CD4-positive, alpha-beta memory T cell (primary cell): Measurements from ENCODE around the gene DCP1B. TPM values are rescaled to one million over a fixed set of nuclear protein-coding genes. Genes with fewer than 3 reads are reported as not detected.

Source experiments
- CTCF ChIA-PET: fragments of 350-600 bp; sonication (Branson Sonifier 250); formaldehyde crosslinking; loops from one replicate; lab custom pipeline; 2021; ENCODE audit warnings: inconsistent platforms; ENCODE audit not compliant: partially characterized antibody; lab: Charles Lee
- POLR2A ChIA-PET: fragments of 350-600 bp; sonication (Branson Sonifier 250); formaldehyde crosslinking; loops from one replicate; lab custom pipeline; 2021; ENCODE audit not compliant: partially characterized antibody; lab: Charles Lee
- DNase-seq, 5 donors: peaks; one replicate each; pipeline versions ENCODE4 v3.0.0 to v3.0.0-alpha.2; 2020 to 2022; ENCODE audit warnings: mixed read lengths in 1 of 5
- H3K27ac ChIP-seq: one replicate; pipeline ENCODE4 v1.7.0; 2013; ENCODE audit warnings: low read depth, low read length
- H3K27me3 ChIP-seq: 2 replicates; pipeline ENCODE4 v1.7.0; 2013; ENCODE audit warnings: mild to moderate bottlenecking, low read length, moderate library complexity; ENCODE audit not compliant: insufficient read depth
- H3K36me3 ChIP-seq: 2 replicates; pipeline ENCODE4 v1.7.0; 2013; ENCODE audit warnings: mild to moderate bottlenecking, low read length, moderate library complexity; ENCODE audit not compliant: insufficient read depth
- H3K4me1 ChIP-seq: 2 replicates; pipeline ENCODE4 v1.7.0; 2013; ENCODE audit warnings: mild to moderate bottlenecking, low read length, moderate library complexity; ENCODE audit not compliant: insufficient read depth
- H3K4me3 ChIP-seq, 2 donors: one replicate each; pipeline ENCODE4 v1.7.0; 2013; ENCODE audit warnings: low read length in 2 of 2, mild to moderate bottlenecking in 1 of 2
- H3K9me3 ChIP-seq, 2 donors: one replicate each; pipeline ENCODE4 v1.7.0; 2013; ENCODE audit warnings: low read length in 2 of 2, control low read depth in 1 of 2; ENCODE audit not compliant: control insufficient read depth in 1 of 2
- H3K27ac Mint-ChIP-seq, 7 donors: one replicate each; pipeline ENCODE4 v1.8.0; 2020 to 2021; ENCODE audit warnings: mixed read lengths in 7 of 7, mild to moderate bottlenecking in 6 of 7, inconsistent platforms in 3 of 7, moderate library complexity in 3 of 7
- H3K27me3 Mint-ChIP-seq, 2 donors: one replicate each; pipeline ENCODE4 v1.8.0; 2020 to 2021; ENCODE audit warnings: mixed read lengths in 2 of 2
- H3K36me3 Mint-ChIP-seq, 2 donors: one replicate each; pipeline ENCODE4 v1.8.0; 2020 to 2021; ENCODE audit warnings: mixed read lengths in 2 of 2, inconsistent platforms in 1 of 2, mild to moderate bottlenecking in 1 of 2
- H3K4me1 Mint-ChIP-seq, 4 donors: one replicate each; pipeline ENCODE4 v1.8.0; 2020 to 2021; ENCODE audit warnings: mixed read lengths in 4 of 4, mild to moderate bottlenecking in 1 of 4
- H3K4me3 Mint-ChIP-seq, 8 donors: one replicate each; pipeline ENCODE4 v1.8.0; 2020 to 2021; ENCODE audit warnings: mixed read lengths in 8 of 8, mild to moderate bottlenecking in 7 of 8, moderate library complexity in 6 of 8, inconsistent platforms in 3 of 8
- H3K9me3 Mint-ChIP-seq, 8 donors: one replicate each; pipeline ENCODE4 v1.8.0; 2020 to 2021; ENCODE audit warnings: mixed read lengths in 8 of 8, mild to moderate bottlenecking in 5 of 8, inconsistent platforms in 3 of 8, moderate library complexity in 1 of 8
- intact Hi-C: fragments of 100-400 bp; cut with micrococcal nuclease; formaldehyde crosslinking; loops from one replicate; pipeline ENCODE4 v1.15.1; 2023
- polyA plus RNA-seq, 2 donors: library from polyadenylated mRNA; unstranded; fragments of 300-500 nt; fragmentation: Illumina TruSeq; gene quantifications; one replicate each; pipeline ENCODE4 v1.2.3, GENCODE V29; 2021
- total RNA-seq, 2 experiments: library from RNA; stranded (reverse); gene quantifications; one replicate each; pipeline ENCODE4 v1.2.3, GENCODE V29; 2021

Gene DCP1B
- total and polyA plus RNA-seq, 4 experiments from 2014 or later: 16.2 to 29.2 (median 26.2) TPM

DNA sequence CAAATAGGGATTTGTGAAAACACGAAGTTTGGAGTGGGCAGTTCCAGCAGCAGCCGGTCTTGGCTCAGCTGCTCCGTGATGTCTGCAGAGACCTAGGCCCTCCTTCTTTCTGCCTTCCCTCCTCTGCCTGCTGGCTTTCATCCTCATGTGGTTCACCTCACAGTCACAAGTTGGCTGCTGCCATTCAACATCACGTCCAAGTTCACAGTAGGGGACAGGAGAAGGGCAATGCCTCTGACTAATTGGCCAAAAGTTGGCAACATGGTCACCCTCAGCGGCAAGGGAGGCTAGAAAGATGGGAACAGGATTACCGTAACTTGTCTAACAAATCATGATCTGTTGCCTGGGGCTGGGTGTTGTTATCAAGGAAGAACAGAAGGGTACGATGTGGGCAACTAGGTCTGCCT lies 78.0 kb downstream of the DCP1B start:
- Mint-ChIP-seq H3K36me3 (no peaks in the 10 kb centered on the region), H3K27me3 (peaks cover 4 to 6% of the 10 kb centered on the region in 2 donors), H3K9me3 (peaks cover 0 to 1% (median 0%) of the 10 kb centered on the region in 8 donors), H3K27ac (no peak overlapping the region), H3K4me3 (peak overlapping the region in 1 of 8 donors; percentile 9), H3K4me1 (peaks cover 6 to 15% (median 9%) of the 10 kb centered on the region in 4 donors)
- H3K9me3 ChIP-seq: no peaks in the 10 kb centered on the region
- ChIA-PET CTCF (interaction anchor here (1.8 kb wide), 1 partner anchor 14 kb away, joined by 12 read pairs; no protein-coding TSS in a partner anchor), POLR2A (no interaction called here)
- peaks cover 6% of the 10 kb centered on the region for H3K4me1 ChIP-seq
- H3K4me3 ChIP-seq: no peak overlapping the region
- H3K27ac ChIP-seq: no peak overlapping the region
- no peaks in the 10 kb centered on the region for H3K27me3 ChIP-seq
- intact Hi-C loops: no loop called here
- no peaks in the 10 kb centered on the region for H3K36me3 ChIP-seq
- no peak for DNase-seq

DNA sequence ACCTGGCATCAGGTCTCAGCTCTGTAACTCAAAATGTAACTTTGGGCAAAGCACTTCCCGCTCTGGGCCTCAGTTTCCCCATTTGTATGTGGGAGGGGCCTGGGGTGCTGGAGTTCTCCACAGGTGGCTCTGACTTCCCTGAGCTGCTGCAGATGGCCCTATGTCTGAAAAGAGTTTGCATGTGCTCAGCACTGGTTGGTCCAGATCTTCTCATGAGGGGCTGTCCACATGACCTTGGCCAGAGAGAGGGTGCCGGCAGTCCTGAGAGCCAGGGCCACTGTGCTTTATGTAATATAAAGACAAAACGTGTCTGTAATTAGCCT lies 78.6 kb downstream of the DCP1B start:
- intact Hi-C loops: no loop called here
- H3K27ac ChIP-seq: no peak overlapping the region
- Mint-ChIP-seq H3K36me3 (no peaks in the 10 kb centered on the region), H3K9me3 (peaks cover 0 to 1% (median 0%) of the 10 kb centered on the region in 8 donors), H3K27ac (no peak overlapping the region), H3K4me1 (peaks cover 6 to 15% (median 9%) of the 10 kb centered on the region in 4 donors), H3K4me3 (no peak overlapping the region), H3K27me3 (peaks cover 4 to 6% of the 10 kb centered on the region in 2 donors)
- no peaks in the 10 kb centered on the region for H3K27me3 ChIP-seq
- no peaks in the 10 kb centered on the region for H3K36me3 ChIP-seq
- ChIA-PET CTCF (no interaction called here), POLR2A (no interaction called here)
- H3K9me3 ChIP-seq: no peaks in the 10 kb centered on the region
- H3K4me1 ChIP-seq: peaks cover 6% of the 10 kb centered on the region
- no peak for DNase-seq
- H3K4me3 ChIP-seq: no peak overlapping the region

DNA sequence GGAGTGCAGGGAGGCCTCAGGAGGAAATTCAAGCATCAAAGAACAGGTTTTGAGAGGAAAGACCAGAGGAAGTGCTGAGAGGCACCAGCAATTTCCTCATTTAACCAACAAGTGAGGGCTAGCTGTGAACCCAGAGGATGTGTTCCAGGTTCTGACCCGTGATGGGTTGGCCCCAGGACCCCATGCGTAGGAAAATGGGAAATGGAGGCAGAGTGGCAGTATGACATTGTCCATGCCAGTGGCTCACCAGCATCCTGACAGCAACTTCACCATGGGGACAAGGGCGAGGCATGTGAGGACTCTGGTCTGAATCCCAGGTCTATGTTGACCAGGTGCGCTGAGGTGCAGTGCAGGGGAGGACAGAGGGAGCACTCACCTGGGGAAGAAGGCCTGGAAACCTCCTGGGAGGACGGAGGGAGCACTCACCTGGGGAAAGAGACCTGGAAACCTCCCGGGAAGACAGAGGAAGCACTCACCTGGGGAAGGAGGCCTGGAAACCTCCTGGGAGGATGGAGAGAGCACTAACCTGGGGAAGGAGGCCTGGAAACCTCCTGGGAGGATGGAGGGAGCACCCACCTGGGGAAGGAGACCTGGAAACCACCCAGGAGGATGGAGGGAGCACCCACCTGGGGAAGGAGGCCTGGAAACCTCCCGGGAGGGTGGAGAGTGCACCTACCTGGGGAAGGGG lies 79.1 kb downstream of the DCP1B start:
- intact Hi-C loops: no loop called here
- DNase-seq: no peak
- Mint-ChIP-seq H3K27ac (peak overlapping the region in 3 of 7 donors; percentile 35 to 80 (median 48)), H3K4me1 (peaks cover 5 to 15% (median 9%) of the 10 kb centered on the region in 4 donors), H3K36me3 (no peaks in the 10 kb centered on the region), H3K27me3 (peaks cover 4 to 6% of the 10 kb centered on the region in 2 donors), H3K4me3 (peak overlapping the region in 1 of 8 donors; percentile 67), H3K9me3 (peaks cover 0 to 1% (median 0%) of the 10 kb centered on the region in 8 donors)
- Histone ChIP-seq H3K27ac (no peak overlapping the region), H3K36me3 (no peaks in the 10 kb centered on the region), H3K9me3 (no peaks in the 10 kb centered on the region), H3K4me3 (no peak overlapping the region), H3K27me3 (no peaks in the 10 kb centered on the region), H3K4me1 (peaks cover 6% of the 10 kb centered on the region)
- POLR2A ChIA-PET: no interaction called here
- CTCF ChIA-PET: interaction anchor here (0.9 kb wide), 1 partner anchor 273 kb away, joined by 3 read pairs; no protein-coding TSS in a partner anchor

DNA sequence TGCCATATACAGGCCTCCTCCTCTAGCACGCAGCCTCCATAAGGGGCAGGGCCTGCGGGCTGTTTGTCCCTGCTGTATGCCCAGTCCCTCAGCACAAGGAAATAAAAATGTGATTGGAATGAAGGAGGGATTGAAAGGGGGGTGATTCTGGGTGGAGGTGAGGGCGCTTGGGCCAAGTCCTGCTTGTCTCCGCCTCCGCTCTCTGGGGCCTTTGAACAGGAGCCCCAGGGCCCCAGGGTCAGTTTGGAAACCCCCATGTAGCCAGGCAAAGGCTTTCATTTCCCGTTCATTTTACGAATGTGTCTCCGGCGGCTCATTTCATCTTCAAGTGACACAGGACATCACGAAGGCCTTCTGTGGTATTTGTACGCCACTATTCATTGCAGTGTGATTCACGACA lies 81.3 kb downstream of the DCP1B start:
- H3K4me3 ChIP-seq: no peak overlapping the region
- H3K27me3 ChIP-seq: no peaks in the 10 kb centered on the region
- peaks cover 5 to 11% (median 9%) of the 10 kb centered on the region in 4 donors for H3K4me1 Mint-ChIP-seq
- ChIA-PET CTCF (interaction anchor here (1.2 kb wide), 1 partner anchor 17 kb away, joined by 3 read pairs; no protein-coding TSS in a partner anchor), POLR2A (no interaction called here)
- DNase-seq: no peak
- intact Hi-C loops: no loop called here
- H3K9me3 ChIP-seq: no peaks in the 10 kb centered on the region
- H3K27ac Mint-ChIP-seq: no peak overlapping the region
- H3K36me3 ChIP-seq: no peaks in the 10 kb centered on the region
- no peaks in the 10 kb centered on the region for H3K36me3 Mint-ChIP-seq
- no peak overlapping the region for H3K27ac ChIP-seq
- H3K4me1 ChIP-seq: peaks cover 6% of the 10 kb centered on the region
- no peak overlapping the region for H3K4me3 Mint-ChIP-seq
- peaks cover 0 to 1% (median 0%) of the 10 kb centered on the region in 8 donors for H3K9me3 Mint-ChIP-seq
- peaks cover 4 to 6% of the 10 kb centered on the region in 2 donors for H3K27me3 Mint-ChIP-seq

DNA sequence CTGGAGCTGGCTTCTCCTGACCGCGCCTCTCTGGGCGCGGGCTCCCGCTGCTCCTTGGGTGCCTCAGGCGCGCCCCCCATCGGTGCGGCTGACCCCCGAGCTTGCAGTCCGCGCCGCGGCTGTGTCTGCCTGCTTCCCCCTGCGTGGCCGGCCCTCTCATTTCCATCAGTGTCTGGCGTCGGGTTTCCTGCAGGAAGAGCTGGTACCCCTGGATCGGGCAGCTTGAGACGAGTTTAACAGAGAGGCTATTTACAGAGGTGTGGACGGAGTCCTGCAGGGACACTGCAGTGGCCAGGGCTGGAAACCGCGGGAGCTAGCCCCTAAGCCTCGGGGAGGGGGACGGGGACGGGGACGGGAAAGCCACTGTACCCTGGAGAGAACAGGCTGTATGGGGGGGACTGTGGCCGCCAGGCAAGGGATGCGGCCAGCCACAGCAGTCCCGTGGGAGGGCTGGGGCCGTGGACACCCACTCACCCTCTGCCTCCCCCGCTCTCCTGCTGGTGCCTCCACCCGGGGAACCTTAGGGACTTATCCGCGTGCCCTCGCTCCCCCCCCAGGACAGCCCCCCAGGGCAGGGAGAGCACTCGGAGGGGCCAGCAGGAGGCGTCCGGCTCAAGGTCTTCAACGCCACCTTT lies 82.1 kb downstream of the DCP1B start:
- Histone ChIP-seq H3K27me3 (no peaks in the 10 kb centered on the region), H3K9me3 (no peaks in the 10 kb centered on the region), H3K4me3 (no peak overlapping the region), H3K4me1 (peaks cover 9% of the 10 kb centered on the region), H3K27ac (no peak overlapping the region), H3K36me3 (no peaks in the 10 kb centered on the region)
- CTCF ChIA-PET: interaction anchor here (0.9 to 1.0 kb wide), 2 partner anchors 17 to 18 kb away, joined by 3 to 4 read pairs; no protein-coding TSS in a partner anchor
- H3K4me3 Mint-ChIP-seq: no peak overlapping the region
- H3K9me3 Mint-ChIP-seq: peaks cover 0 to 1% (median 0%) of the 10 kb centered on the region in 8 donors
- peaks cover 4 to 6% of the 10 kb centered on the region in 2 donors for H3K27me3 Mint-ChIP-seq
- no peaks in the 10 kb centered on the region for H3K36me3 Mint-ChIP-seq
- peaks cover 5 to 11% (median 9%) of the 10 kb centered on the region in 4 donors for H3K4me1 Mint-ChIP-seq
- no peak overlapping the region for H3K27ac Mint-ChIP-seq
- DNase-seq: no peak
- intact Hi-C loops: no loop called here
- POLR2A ChIA-PET: no interaction called here

DNA sequence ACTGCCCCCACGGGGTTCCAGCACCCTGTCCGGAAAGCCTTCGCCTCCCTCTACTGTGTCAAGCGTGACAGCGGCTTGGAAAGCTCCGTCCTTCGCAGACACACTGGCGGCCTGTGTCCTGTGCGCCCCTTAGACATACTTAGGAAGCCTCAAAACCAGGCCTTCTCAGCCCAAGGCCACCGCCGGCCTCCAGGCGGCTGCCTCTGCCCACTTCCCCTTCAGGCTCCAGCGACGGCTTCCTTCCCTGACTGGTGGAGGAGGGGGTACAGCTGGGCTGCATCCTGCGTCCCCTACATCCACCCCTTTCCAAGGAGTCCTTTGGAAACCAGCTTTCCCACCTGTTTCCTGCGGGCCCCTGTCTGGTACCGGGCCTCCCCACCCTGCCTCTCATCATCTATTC lies 83.3 kb downstream of the DCP1B start:
- no peak overlapping the region for H3K27ac ChIP-seq
- H3K9me3 Mint-ChIP-seq: peaks cover 0 to 1% (median 0%) of the 10 kb centered on the region in 8 donors
- ChIA-PET POLR2A (no interaction called here), CTCF (interaction anchor here (0.9 kb wide), 1 partner anchor 19 kb away, joined by 4 read pairs; no protein-coding TSS in a partner anchor)
- H3K27me3 ChIP-seq: no peaks in the 10 kb centered on the region
- no peak for DNase-seq
- H3K9me3 ChIP-seq: no peaks in the 10 kb centered on the region
- H3K4me1 ChIP-seq: peaks cover 20% of the 10 kb centered on the region
- H3K4me3 Mint-ChIP-seq: no peak overlapping the region
- H3K36me3 ChIP-seq: no peaks in the 10 kb centered on the region
- intact Hi-C loops: no loop called here
- H3K4me3 ChIP-seq: no peak overlapping the region
- H3K4me1 Mint-ChIP-seq: peaks cover 10 to 18% (median 16%) of the 10 kb centered on the region in 4 donors
- peak overlapping the region in 1 of 7 donors; percentile 46 for H3K27ac Mint-ChIP-seq
- no peaks in the 10 kb centered on the region for H3K36me3 Mint-ChIP-seq
- H3K27me3 Mint-ChIP-seq: peaks cover 2 to 6% of the 10 kb centered on the region in 2 donors

DNA sequence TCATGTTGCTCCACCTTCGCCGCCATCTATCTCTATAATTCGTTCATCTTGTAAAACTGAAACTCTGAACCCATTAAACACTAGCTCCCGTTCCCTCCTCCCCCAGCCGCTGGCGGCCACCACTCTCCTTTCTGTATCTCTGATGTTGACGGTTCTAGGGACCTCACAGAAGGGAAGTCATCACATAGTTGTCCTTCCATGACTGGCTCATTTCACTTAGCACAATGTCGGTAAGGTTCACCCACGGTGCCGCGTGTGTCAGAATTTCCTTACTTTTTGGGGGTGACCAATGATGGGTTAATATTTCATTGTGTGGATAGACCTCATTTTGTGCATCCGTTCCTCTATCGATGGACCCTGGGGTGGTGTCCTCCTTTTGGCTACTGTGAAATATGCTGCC lies 83.8 kb downstream of the DCP1B start:
- Mint-ChIP-seq H3K9me3 (peaks cover 0 to 1% (median 0%) of the 10 kb centered on the region in 8 donors), H3K4me3 (no peak overlapping the region), H3K27ac (no peak overlapping the region), H3K27me3 (peaks cover 2 to 6% of the 10 kb centered on the region in 2 donors), H3K4me1 (peaks cover 15 to 23% (median 20%) of the 10 kb centered on the region in 4 donors), H3K36me3 (no peaks in the 10 kb centered on the region)
- Histone ChIP-seq H3K4me3 (no peak overlapping the region), H3K9me3 (no peaks in the 10 kb centered on the region), H3K36me3 (no peaks in the 10 kb centered on the region), H3K27me3 (no peaks in the 10 kb centered on the region), H3K27ac (no peak overlapping the region), H3K4me1 (peaks cover 25% of the 10 kb centered on the region)
- POLR2A ChIA-PET: no interaction called here
- no peak for DNase-seq
- intact Hi-C loops: no loop called here
- CTCF ChIA-PET: interaction anchor here (7.6 kb wide), 1 partner anchor 20 kb away, joined by 46 read pairs; no protein-coding TSS in a partner anchor
